H4 (cell line): ENCODE measurements around the gene EYA2. TPM values are rescaled to one million over a fixed set of nuclear protein-coding genes. Genes with fewer than 3 reads are reported as not detected.
A peak's percentile ranks its signal among the peaks of the same experiment; 100 is the strongest.

Experiments used
- DNase-seq: peaks from one replicate; pipeline ENCODE4 v3.0.0-alpha.2; 2015; ENCODE audit warnings: low spot score
- total RNA-seq: library from RNA; depleted of rRNA; stranded (reverse); fragments of >200 nt; shearing (Covaris generic); gene quantifications from 2 replicates; pipeline ENCODE4 v1.2.3, GENCODE V29; 2014

Gene EYA2
- total RNA-seq, 1 experiment from 2014 or later, result 0.60 TPM

- DNase-seq, result no peak
Measured at GRCh38 chr20:47036091-47036870, 141.6 kb downstream of the EYA2 start.

DNA sequence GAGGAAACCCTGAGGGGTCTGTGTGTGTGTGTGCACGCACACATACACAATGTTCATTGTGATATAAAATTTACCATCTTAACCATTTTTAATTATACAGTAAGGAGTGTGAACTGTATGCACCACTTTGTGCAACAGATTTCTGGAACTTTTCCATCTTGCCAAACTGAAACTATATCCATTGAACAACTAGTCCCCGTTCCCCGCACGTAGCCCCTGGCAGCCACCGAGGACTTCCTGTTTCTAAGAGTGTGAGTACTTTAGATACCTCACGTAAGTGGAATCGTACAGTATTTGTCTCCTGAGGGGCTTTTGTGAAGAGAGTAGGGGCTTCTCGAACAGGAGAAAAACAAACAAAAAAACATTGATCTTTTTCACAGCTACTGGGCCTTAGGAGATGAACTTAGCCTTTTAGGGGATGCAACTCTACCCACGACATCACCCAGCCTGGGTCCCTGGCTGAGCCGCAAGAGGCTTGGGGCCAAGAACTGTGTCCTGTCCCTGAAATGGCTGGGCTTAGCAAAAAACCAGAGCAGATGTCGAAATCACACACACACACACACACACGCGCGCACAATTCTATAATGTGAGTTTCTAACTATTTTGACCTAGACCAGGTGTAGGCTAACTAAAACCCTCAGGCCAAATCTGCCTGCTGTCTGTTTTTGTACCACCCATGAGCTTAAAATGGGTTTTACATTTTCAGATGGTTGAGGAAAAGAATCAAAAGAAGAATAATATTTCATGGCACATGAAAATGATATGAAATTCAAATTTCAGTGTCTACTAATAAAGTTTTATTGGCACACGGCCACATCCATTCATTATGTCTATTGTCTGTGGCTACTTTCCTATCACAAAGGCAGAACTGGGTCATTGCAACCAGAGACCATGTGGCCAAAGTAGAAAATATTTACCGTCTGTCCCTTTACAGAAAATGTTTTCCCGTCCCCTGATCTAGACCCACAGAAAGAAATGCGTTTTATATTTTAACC lies 144.2 kb downstream of the EYA2 start:
- no peak for DNase-seq

DNA sequence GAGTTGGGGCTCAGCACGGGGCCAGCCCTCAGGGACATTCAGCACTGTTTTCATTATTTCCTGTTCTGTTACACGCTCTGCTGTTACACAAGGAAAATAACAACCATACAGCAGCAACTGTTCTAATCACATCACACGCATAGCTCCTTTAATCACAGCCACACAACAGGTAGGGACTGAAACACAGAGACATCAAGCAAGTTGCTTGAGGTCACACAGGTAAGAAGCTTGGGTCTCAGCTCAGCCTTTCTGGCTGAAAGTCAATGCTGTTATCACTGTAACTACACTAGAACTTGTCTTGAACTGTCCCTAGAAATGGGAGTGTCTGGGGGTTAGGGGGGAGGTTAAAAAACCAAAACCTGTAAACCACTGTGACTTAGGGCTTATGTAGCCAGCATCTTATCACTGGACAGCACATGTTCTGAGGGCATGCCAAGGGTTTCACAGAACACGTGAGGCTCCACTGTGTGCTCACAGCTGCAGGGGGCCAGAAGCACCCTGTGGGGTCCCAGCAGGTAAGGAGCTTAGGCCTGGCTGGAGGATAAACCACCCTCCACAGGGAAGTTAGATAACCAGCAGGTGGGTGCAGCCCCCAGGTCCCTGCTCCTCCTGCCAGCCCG lies 146.0 kb downstream of the EYA2 start:
- DNase-seq, result no peak

- no peak for DNase-seq
Measured at GRCh38 chr20:47041396-47041899, 146.8 kb downstream of the EYA2 start.

DNA sequence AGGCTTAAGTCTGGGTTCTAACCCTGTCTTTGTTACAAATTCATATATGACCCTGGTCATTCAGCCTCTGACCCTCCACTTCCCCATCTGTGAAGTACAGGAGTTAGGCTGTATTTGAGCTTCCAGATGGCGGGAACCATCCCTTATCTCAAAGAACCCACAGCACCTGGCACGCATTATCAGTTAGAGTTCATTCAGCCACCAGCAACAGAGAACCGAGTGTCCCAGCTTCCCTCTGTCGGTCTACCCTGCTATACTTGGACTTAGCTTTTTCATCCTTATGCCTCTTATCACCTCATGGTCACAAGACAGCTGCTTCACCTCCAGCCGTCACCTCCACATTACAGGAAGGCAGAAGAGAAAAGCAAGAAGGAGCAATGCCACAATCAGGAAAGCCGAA lies 147.8 kb downstream of the EYA2 start:
- no peak for DNase-seq

DNA sequence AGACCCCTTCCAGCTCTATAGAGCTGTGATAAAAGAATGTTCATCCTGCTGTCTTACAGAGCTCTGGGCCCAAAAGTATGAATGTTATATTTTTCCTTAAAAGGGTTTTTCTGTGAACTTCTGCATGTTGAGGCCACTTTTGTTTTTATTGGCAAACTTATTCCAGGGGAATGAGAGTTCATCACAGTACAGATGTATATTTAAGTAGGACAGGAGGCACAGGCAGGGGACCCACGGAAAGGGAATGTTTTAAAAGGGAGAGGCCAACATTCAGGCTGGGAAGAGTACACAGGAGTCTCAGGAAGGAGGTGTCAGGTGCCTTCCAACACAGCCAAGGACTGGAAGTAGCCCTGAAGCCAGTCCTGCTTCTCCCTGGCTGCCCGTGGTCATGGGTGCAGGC lies 148.4 kb downstream of the EYA2 start:
- no peak for DNase-seq

DNA sequence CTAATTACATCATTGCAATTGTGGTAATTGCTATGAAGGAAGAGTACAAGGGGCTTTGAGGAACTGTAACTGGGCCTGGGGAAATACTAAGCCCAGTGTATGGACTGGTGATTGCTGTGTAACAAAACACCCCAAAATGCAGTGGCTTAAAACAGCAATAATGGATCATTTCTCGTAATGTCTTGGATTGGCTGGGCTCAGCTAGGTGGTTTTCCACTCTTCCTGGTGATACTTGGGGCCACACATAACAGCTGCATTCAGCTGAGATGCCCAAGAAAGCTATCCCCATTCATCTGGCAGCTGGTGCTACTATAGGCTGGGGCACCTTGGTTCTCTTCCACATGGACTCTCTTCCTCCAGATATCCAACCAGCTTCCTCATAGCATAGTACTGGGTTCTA lies 150.3 kb downstream of the EYA2 start:
- no peak for DNase-seq

GRCh38 chr20:47048054-47048453 lies 153.4 kb downstream of the EYA2 start:
- no peak for DNase-seq

DNA sequence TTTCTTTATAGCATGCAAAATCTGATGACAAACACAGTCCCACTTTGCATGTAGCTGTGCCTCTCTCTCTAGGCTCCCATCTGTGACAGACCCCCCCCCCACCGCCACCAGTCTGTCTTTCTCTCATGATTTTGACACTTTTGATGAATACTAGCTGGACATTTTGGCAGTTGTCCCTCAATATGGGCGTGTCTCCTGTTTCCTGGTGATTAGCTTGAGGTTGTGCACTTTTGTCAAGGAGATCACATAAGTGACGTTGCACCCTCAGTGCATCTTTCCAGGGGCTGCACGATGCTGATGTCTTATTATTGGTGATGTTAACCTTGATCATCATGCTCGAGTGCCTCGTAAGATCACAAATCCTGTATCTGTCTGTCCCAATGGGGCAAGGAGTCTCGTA lies 155.1 kb downstream of the EYA2 start:
- no peak for DNase-seq

- DNase-seq, result no peak
Measured at GRCh38 chr20:47050996-47051395, 156.4 kb downstream of the EYA2 start.

DNA sequence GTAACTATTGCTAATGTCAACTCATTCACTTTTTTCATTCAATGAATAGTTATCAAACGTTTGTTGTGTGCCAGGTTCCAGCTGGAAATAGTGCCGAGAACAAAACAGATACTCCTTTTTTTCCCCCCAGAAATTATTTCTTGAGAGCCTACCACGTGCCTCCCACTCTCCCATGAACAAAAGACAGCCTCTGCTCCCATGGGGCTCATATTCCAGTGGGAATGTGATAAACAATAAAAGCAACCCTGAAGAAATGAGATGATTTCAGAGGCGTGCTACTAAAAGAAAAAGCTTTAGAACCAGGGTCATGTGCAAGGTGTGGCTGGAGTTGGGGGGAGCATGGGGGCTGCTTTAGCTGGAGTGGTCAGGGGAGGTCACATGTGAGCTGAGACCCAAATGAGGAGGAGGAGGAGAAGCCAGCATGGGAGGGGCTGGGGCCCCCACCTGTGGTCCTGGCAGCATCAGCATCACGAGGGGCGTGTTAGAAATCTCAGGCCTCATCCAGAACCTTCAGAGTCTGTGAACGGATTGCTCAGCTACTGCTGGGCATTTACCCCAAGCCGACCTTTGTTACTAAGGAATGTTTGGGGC lies 157.4 kb downstream of the EYA2 start:
- no peak for DNase-seq

GRCh38 chr20:47054506-47054905 lies 159.9 kb downstream of the EYA2 start:
- no peak for DNase-seq

GRCh38 chr20:47054945-47055344 lies 160.3 kb downstream of the EYA2 start:
- peak; percentile 26 for DNase-seq

GRCh38 chr20:47055699-47056369 lies 161.2 kb downstream of the EYA2 start:
- no peak for DNase-seq

- no peak for DNase-seq
Measured at GRCh38 chr20:47057661-47058060, 163.0 kb downstream of the EYA2 start.

DNA sequence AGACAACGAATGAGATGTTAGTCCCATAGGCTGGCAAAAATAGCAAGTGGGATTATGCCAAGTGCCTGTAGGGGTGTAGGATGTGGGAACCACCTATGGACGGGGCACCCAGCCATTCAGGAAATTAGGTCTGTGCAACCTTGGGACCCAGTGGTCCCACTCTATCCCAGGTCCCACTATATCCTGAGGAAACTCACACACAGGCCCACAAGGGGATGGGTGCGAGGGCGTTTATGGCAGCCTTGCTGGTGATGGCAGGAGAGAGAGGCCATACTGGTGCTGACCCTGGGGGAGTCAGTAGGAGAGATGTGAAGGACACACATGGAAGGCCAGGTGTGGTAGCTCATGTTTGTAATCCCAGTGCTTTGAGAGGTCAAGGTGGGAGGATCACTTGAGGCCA lies 163.6 kb downstream of the EYA2 start:
- DNase-seq, result no peak

- no peak for DNase-seq
Measured at GRCh38 chr20:47059536-47059935, 164.9 kb downstream of the EYA2 start.

- DNase-seq, result no peak
Measured at GRCh38 chr20:47061549-47061948, 166.9 kb downstream of the EYA2 start.

- DNase-seq, result no peak
Measured at GRCh38 chr20:47062226-47062890, 167.7 kb downstream of the EYA2 start.

- DNase-seq, result no peak
Measured at GRCh38 chr20:47063407-47063806, 168.8 kb downstream of the EYA2 start.

DNA sequence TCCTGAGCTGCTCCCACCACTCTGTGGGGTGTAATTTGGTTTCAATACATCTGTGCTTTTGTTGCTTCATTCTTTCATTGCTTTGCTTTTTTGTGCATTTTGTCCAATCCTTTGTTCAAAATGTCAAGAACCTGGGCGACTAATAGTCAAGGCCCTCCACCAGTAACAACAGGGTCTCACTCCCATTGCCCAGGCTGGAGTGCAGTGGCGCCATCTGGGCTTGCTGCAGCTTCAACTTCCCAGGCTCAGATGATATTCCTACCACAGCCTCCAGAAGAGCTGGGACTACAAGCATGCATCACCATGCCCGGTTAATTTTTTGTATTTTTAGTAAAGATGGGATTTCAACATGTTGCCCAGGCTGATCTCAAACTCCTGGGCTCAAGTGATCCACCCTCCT lies 169.2 kb downstream of the EYA2 start:
- no peak for DNase-seq
